ENCODE data around the gene FAM117A.
A peak's percentile ranks its signal among the peaks of the same experiment; 100 is the strongest.

FAM117A gene

DNA sequence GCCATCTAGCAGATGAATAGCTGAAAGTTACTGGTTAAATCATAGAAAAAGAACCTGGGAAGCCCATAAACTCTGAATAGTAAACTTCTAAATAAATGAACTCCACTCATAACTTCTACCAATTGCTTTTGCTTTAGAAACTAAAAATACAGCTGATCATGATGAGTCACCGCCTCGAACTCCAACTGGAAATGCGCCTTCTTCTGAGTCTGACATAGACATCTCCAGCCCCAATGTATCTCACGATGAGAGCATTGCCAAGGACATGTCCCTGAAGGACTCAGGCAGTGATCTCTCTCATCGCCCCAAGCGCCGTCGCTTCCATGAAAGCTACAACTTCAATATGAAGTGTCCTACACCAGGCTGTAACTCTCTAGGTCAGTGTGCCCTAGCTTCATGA, 34.3 kb upstream of the FAM117A start (continued):
- TF ChIP-seq ZNF558 (tag by site-specific recombination; IDR thresholded peaks at IDR 0.05) (no peak), HOXC10 (CRISPR knock-in tag; IDR thresholded peaks at IDR 0.05) (no peak), ZNF501 (tag by site-specific recombination; IDR thresholded peaks at IDR 0.05) (no peak), ZNF707 (tag by site-specific recombination; IDR thresholded peaks at IDR 0.05) (no peak), ZNF19 (tag by site-specific recombination; IDR thresholded peaks at IDR 0.05; ENCODE audit: low read depth) (no peak), ZNF843 (tag by site-specific recombination; IDR thresholded peaks at IDR 0.05) (no peak), KLF1 (tag by site-specific recombination; IDR thresholded peaks at IDR 0.05) (no peak)
- TF ChIP-seq, protein P1, sequence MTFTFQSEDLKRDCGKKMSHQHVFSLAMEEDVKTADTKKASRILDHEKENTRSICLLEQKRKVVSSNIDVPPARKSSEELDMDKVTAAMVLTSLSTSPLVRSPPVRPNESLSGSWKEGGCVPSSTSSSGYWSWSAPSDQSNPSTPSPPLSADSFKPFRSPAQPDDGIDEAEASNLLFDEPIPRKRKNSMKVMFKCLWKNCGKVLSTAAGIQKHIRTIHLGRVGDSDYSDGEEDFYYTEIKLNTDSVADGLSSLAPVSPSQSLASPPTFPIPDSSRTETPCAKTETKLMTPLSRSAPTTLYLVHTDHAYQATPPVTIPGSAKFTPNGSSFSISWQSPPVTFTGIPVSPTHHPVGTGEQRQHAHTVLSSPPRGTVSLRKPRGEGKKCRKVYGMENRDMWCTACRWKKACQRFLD (tag by site-specific recombination; IDR thresholded peaks at IDR 0.05), result no peak

- Histone ChIP-seq H3K9me3 (ENCODE audit: control insufficient read depth, insufficient read depth, low read depth, low read length) (no peaks in the 10 kb centered on the region), H3K36me3 (ENCODE audit: control insufficient read depth in 2 of 2, insufficient read depth in 1 of 2, low read length in 2 of 2) (peaks cover 76 to 91% of the 10 kb centered on the region in 2 experiments), H3K27ac (ENCODE audit: extremely low read depth, low read depth, low read length) (no peak overlapping the region), H3K4me3 (ENCODE audit: low read depth, low read length) (no peak overlapping the region), H3K4me1 (ENCODE audit: control insufficient read depth, insufficient read depth, low read length) (no peaks in the 10 kb centered on the region)
- ChIA-PET POLR2A (interaction anchor here (2.1 kb wide), 1 partner anchor 31 kb away, joined by 8 read pairs; the partner anchor contains the start of gene FAM117A), CTCF (interaction anchor here (0.7 to 0.9 kb wide), 2 partner anchors 201 to 203 kb away, joined by 4 to 5 read pairs; no protein-coding TSS in a partner anchor)
- TF ChIP-seq ZFP3 (tag by site-specific recombination; IDR thresholded peaks at IDR 0.05; ENCODE audit: low read depth) (no peak), ZNF660 (tag by site-specific recombination; IDR thresholded peaks at IDR 0.05) (no peak), ZNF600 (tag by site-specific recombination; IDR thresholded peaks at IDR 0.05) (no peak)
Measured at GRCh38 chr17:49795372-49795771, 31.4 kb upstream of the FAM117A start.

DNA sequence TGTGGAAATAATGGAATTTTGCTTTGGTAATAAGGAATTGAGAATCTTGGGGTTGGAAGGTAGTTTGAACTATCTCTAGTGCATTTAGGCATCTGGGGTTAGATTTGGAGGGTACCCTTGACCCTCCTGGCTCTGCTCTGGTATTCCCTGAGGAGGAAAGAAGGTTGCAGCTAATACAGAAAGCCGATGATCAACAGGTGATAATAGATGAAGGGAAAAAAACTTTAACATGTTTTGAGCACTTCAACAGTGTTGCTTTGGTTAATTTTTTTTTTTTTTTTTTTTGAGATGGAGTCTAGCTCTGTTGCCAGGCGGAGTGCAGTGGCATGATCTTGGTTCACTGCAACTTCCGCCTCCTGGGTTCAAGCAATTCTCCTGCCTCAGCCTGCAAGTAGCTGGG, 29.4 kb upstream of the FAM117A start:
- no peaks in the 10 kb centered on the region for H3K9me3 ChIP-seq (ENCODE audit: control insufficient read depth, insufficient read depth, low read depth, low read length)
- peaks cover 3% of the 10 kb centered on the region; the same call in 1 of the 2 replicates for H3K4me1 ChIP-seq (ENCODE audit: control insufficient read depth, insufficient read depth, low read length)
- ChIA-PET POLR2A (interaction anchor here (1.5 kb wide), 1 partner anchor 29 kb away, joined by 3 read pairs; the partner anchor contains the start of gene FAM117A), CTCF (interaction anchor here (0.5 to 1.7 kb wide), 4 partner anchors 11 to 321 kb away, joined by 3 to 5 read pairs (median 3); no protein-coding TSS in a partner anchor)
- no peak overlapping the region for H3K4me3 ChIP-seq (ENCODE audit: low read depth, low read length)
- peaks cover 61 to 81% of the 10 kb centered on the region in 2 experiments for H3K36me3 ChIP-seq (ENCODE audit: control insufficient read depth in 2 of 2, insufficient read depth in 1 of 2, low read length in 2 of 2)
- peak; percentile 87 for TF ChIP-seq SCRT2 (tag by site-specific recombination; IDR thresholded peaks at IDR 0.05)
- TF ChIP-seq ZBTB20 (tag by site-specific recombination; IDR thresholded peaks at IDR 0.05), result no peak
- TF ChIP-seq SCRT1 (tag by site-specific recombination; IDR thresholded peaks at IDR 0.05; ENCODE audit: borderline replicate concordance), result peak; percentile 63; the same call in 1 of the 2 replicates
- H3K27ac ChIP-seq (ENCODE audit: extremely low read depth, low read depth, low read length), result no peak overlapping the region

GRCh38 chr17:49789243-49789578, 25.3 kb upstream of the FAM117A start:
- POLR2A ChIA-PET, result interaction anchor here (1.0 to 5.8 kb wide), 4 partner anchors 25 to 112 kb away, joined by 4 to 68 read pairs (median 8); partner anchors contain the start of genes FAM117A and SLC35B1
- H3K4me3 ChIP-seq (ENCODE audit: low read depth, low read length), result peak overlapping the region; percentile 53
- H3K9me3 ChIP-seq (ENCODE audit: control insufficient read depth, insufficient read depth, low read depth, low read length), result no peaks in the 10 kb centered on the region
- CTCF ChIA-PET, result interaction anchor here (0.6 to 1.3 kb wide), 3 partner anchors 9 to 227 kb away, joined by 3 to 4 read pairs (median 3); no protein-coding TSS in a partner anchor
- peaks cover 36 to 45% of the 10 kb centered on the region in 2 experiments for H3K36me3 ChIP-seq (ENCODE audit: control insufficient read depth in 2 of 2, insufficient read depth in 1 of 2, low read length in 2 of 2)
- H3K4me1 ChIP-seq (ENCODE audit: control insufficient read depth, insufficient read depth, low read length), result peaks cover 6% of the 10 kb centered on the region; the same call in 1 of the 2 replicates
- no peak overlapping the region for H3K27ac ChIP-seq (ENCODE audit: extremely low read depth, low read depth, low read length)
- TF ChIP-seq ZNF792 (tag by site-specific recombination; IDR thresholded peaks at IDR 0.05) (no peak), ZNF560 (tag by site-specific recombination; IDR thresholded peaks at IDR 0.05; ENCODE audit: borderline replicate concordance) (no peak), YY1 (tag by site-specific recombination; IDR thresholded peaks at IDR 0.05) (no peak), HOXA7 (CRISPR knock-in tag; IDR thresholded peaks at IDR 0.05; ENCODE audit: borderline replicate concordance) (no peak), ZNF354C (tag by site-specific recombination; IDR thresholded peaks at IDR 0.05; ENCODE audit: borderline replicate concordance, low read depth) (no peak), ZNF701 (tag by site-specific recombination; IDR thresholded peaks at IDR 0.05) (no peak), RBAK (tag by site-specific recombination; IDR thresholded peaks at IDR 0.05) (no peak), ZNF133 (tag by site-specific recombination; IDR thresholded peaks at IDR 0.05) (no peak), ZNF629 (tag by site-specific recombination; IDR thresholded peaks at IDR 0.05) (no peak), PRDM1 (tag by site-specific recombination; IDR thresholded peaks at IDR 0.05) (no peak), ZNF530 (tag by site-specific recombination; IDR thresholded peaks at IDR 0.05; ENCODE audit: low read depth) (no peak), ZFP41 (tag by site-specific recombination; IDR thresholded peaks at IDR 0.05; ENCODE audit: borderline replicate concordance) (no peak), ZNF621 (tag by site-specific recombination; IDR thresholded peaks at IDR 0.05) (no peak), HOXD13 (CRISPR knock-in tag; IDR thresholded peaks at IDR 0.05; ENCODE audit: borderline replicate concordance) (no peak)
- TF ChIP-seq, protein P2, sequence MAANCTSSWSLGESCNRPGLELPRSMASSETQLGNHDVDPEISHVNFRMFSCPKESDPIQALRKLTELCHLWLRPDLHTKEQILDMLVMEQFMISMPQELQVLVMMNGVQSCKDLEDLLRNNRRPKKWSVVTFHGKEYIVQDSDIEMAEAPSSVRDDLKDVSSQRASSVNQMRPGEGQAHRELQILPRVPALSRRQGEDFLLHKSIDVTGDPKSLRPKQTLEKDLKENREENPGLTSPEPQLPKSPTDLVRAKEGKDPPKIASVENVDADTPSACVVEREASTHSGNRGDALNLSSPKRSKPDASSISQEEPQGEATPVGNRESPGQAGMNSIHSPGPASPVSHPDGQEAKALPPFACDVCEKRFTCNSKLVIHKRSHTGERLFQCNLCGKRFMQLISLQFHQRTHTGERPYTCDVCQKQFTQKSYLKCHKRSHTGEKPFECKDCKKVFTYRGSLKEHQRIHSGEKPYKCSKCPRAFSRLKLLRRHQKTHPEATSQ (tag by site-specific recombination; IDR thresholded peaks at IDR 0.05), result no peak
